ENCODE data around the gene PIGV. TPM values are rescaled to one million over a fixed set of nuclear protein-coding genes. Genes with fewer than 3 reads are reported as not detected.

PIGV gene
- total RNA-seq = 9.4 and 10.1 TPM in 2 replicates

- DNase-seq = peak; percentile 89
These were observed at the start of gene PIGV for GRCh38 chr1:26787706-26788514. Gene PIGV (plus strand): TSS chr1:26787950. CDS start chr1:26790816, 2,866 bp downstream.

- DNase-seq = no peak
These were observed 48.3 kb upstream of the PIGV start for GRCh38 chr1:26739329-26739914.

GRCh38 chr1:26740023-26740634 lies 47.6 kb upstream of the PIGV start:
- no peak for DNase-seq

- DNase-seq = no peak
These were observed 46.8 kb upstream of the PIGV start for GRCh38 chr1:26740952-26741351.

- DNase-seq = no peak
These were observed 44.2 kb upstream of the PIGV start for GRCh38 chr1:26743426-26744059.

- DNase-seq = peak; percentile 98
These were observed 43.4 kb upstream of the PIGV start for GRCh38 chr1:26744075-26744959.

GRCh38 chr1:26745191-26745590 lies 42.6 kb upstream of the PIGV start:
- DNase-seq = no peak

GRCh38 chr1:26747048-26747447 lies 40.7 kb upstream of the PIGV start:
- no peak for DNase-seq

- no peak for DNase-seq
These were observed 39.4 kb upstream of the PIGV start for GRCh38 chr1:26748351-26748750.

GRCh38 chr1:26749458-26749857 lies 38.3 kb upstream of the PIGV start:
- DNase-seq = no peak

GRCh38 chr1:26750428-26750827 lies 37.3 kb upstream of the PIGV start:
- DNase-seq = no peak

- DNase-seq = peak; percentile 79
These were observed 35.2 kb upstream of the PIGV start for GRCh38 chr1:26752519-26752918.

- no peak for DNase-seq
These were observed 33.5 kb upstream of the PIGV start for GRCh38 chr1:26754086-26754874.

GRCh38 chr1:26758358-26758757 lies 29.4 kb upstream of the PIGV start:
- DNase-seq = no peak

GRCh38 chr1:26759531-26759930 lies 28.2 kb upstream of the PIGV start:
- no peak for DNase-seq

- peak; percentile 35 for DNase-seq
These were observed 26.5 kb upstream of the PIGV start for GRCh38 chr1:26761217-26761616.

- DNase-seq = no peak
These were observed 20.0 kb upstream of the PIGV start for GRCh38 chr1:26767714-26768113.

- DNase-seq = peak; percentile 90
These were observed 19.0 kb upstream of the PIGV start for GRCh38 chr1:26768755-26769154.

GRCh38 chr1:26771285-26771642 lies 16.5 kb upstream of the PIGV start:
- DNase-seq = peak; percentile 73

GRCh38 chr1:26771643-26772321 lies 16.0 kb upstream of the PIGV start:
- peak; percentile 77 for DNase-seq

GRCh38 chr1:26772687-26773086 lies 15.1 kb upstream of the PIGV start:
- peak; percentile 60 for DNase-seq
